Loucy (cell line): ENCODE measurements around the gene STAP2.

Experiments used
- CTCF ChIP-seq: fragments of 200-600 bp; sonication (generic); conservative IDR thresholded peaks from 2 replicates; pipeline ENCODE4 v1.5.1; 2014; ENCODE audit warnings: mild to moderate bottlenecking, antibody characterized with exemption, low read length
- EZH2phosphoT487 ChIP-seq: fragments of 200-600 bp; IDR thresholded peaks from 2 replicates; pipeline ENCODE4 v1.6.1; 2018; ENCODE audit warnings: antibody characterized with exemption, mild to moderate bottlenecking, moderate library complexity, borderline replicate concordance

GRCh38 chr19:4328243-4328990 lies 10.2 kb downstream of the STAP2 start:
- no peak for TF ChIP-seq CTCF
- no peak for TF ChIP-seq EZH2phosphoT487
